Adrenal gland (tissue), 12 donors: ENCODE measurements around the gene L3MBTL2. TPM values are rescaled to one million over a fixed set of nuclear protein-coding genes. Genes with fewer than 3 reads are reported as not detected.

Experiments used
- DNase-seq, 7 donors: peaks; one replicate each; pipeline ENCODE4 v3.0.0-alpha.2; 2019 to 2020
- H3K27ac ChIP-seq, 5 donors: fragments of 200-600 bp; sonication (generic) in 4 of 5; 1 replicate in 3 of 5; 2 replicates in 2 of 5; pipeline versions ENCODE4 v1.5.1 to v1.8.0; 2016 to 2020; ENCODE audit warnings: mild to moderate bottlenecking in 1 of 5
- H3K27me3 ChIP-seq: fragments of 200-600 bp; 2 replicates; pipeline ENCODE4 v1.8.0; 2021
- H3K36me3 ChIP-seq, 2 donors: fragments of 200-600 bp; replicated peaks in 1 of 2; 1 replicate in 1 of 2; 2 replicates in 1 of 2; pipeline versions ENCODE4 v1.5.1 to v1.8.0; 2018 to 2022
- H3K4me1 ChIP-seq, 2 donors: fragments of 200-600 bp; replicated peaks in 1 of 2; 1 replicate in 1 of 2; 2 replicates in 1 of 2; pipeline versions ENCODE4 v1.5.1 to v1.8.0; 2018 to 2021
- H3K4me3 ChIP-seq, 4 donors: fragments of 200-600 bp; sonication (generic) in 3 of 4; one replicate each; pipeline ENCODE4 v1.5.1; 2016 to 2018
- H3K9me3 ChIP-seq, 3 donors: fragments of 200-600 bp; sonication (generic) in 1 of 3; replicated peaks in 1 of 3; 1 replicate in 2 of 3; 2 replicates in 1 of 3; pipeline versions ENCODE4 v1.5.1 to v1.8.0; 2016 to 2021
- CTCF ChIP-seq, 6 experiments: fragments of 450-650 bp in 4 of 6; fragments of 200-600 bp in 2 of 6; sonication (generic) in 1 of 6; IDR thresholded peaks; 1 replicate in 5 of 6; 2 replicates in 1 of 6; pipeline versions ENCODE4 v1.5.1 to v1.8.0; 2016 to 2021; ENCODE audit warnings: antibody characterized with exemption in 6 of 6, mild to moderate bottlenecking in 2 of 6, moderate library complexity in 1 of 6
- POLR2A ChIP-seq, 2 donors: fragments of 450-650 bp; IDR thresholded peaks; one replicate each; pipeline ENCODE4 v1.6.1; 2017; ENCODE audit warnings: antibody characterized with exemption in 2 of 2, mild to moderate bottlenecking in 2 of 2, moderate library complexity in 1 of 2
- WGBS, 4 donors: extraction: QIAGEN DNeasy Blood & Tissue Kit in 2 of 4; methylation state at CpG; one replicate each; pipeline versions ENCODE4 v1.1.5 to v1.1.7; 2013 to 2017; 5-methylcytosine and 5-hydroxymethylcytosine counted together
- intact Hi-C, 2 donors: fragments of 100-400 bp; cut with DNase I; formaldehyde crosslinking; loops; one replicate each; pipeline versions ENCODE4 v1.14.1 to v1.15.0; 2022 to 2023
- polyA plus RNA-seq, 3 donors: library from polyadenylated mRNA; stranded (reverse); fragments of 200-250 nt in 2 of 3; fragments of 350-450 nt in 1 of 3; fragmentation: Illumina TruSeq in 1 of 3; extraction: RNeasy Lipid Tissue Mini Kit (QIAGEN cat#74804) in 1 of 3; gene quantifications; one replicate each; pipeline ENCODE4 v1.2.3, GENCODE V29; 2013 to 2014
- total RNA-seq, 9 donors: library from RNA; depleted of rRNA in 4 of 9; stranded (reverse); fragments of >200 nt in 4 of 9; fragments of 120-200 nt in 1 of 9; fragmentation: NEBNext Ultra II Directional in 1 of 9; extraction: Animal tissue kit (Norgen Biotek cat#: 25700) in 1 of 9; gene quantifications; one replicate each; pipeline versions ENCODE4 v1.1.0 to v1.2.4, GENCODE V29; 2013 to 2023
- donor health status: healthy with polysubstance abuse.
- donor health status: Bipolar disorder and iron deficiency.
- donor health status: DM: yes; HTN: yes; CAD: no.
- donor health status: DM: no; HTN: no; CAD: no.
- donor health status: DM: no; HTN: no; CAD: no.
- donor health status: DM: yes; HTN: yes; CAD: no.

Gene L3MBTL2
- total and polyA plus RNA-seq, 12 donors: 16.1 to 31.9 (median 22.9) TPM

- H3K4me3 ChIP-seq: no peak overlapping the region
- TF ChIP-seq CTCF (IDR thresholded peaks at IDR 0.05) (no peak), POLR2A (IDR thresholded peaks at IDR 0.05) (no peak)
- peak overlapping the region in 2 of 5 donors; percentile 57 to 61 for H3K27ac ChIP-seq
- WGBS, 4 donors: 78 to 90% (median 81%) methylated on average over 11 to 15 of the region's 15 CpGs
- intact Hi-C loops: no loop called here
- peak in 3 of 7 donors; percentile 44 to 64 (median 48) for DNase-seq
- H3K9me3 ChIP-seq: no peaks in the 10 kb centered on the region
- H3K4me1 ChIP-seq: peaks cover 0 to 10% of the 10 kb centered on the region in 2 donors
- H3K27me3 ChIP-seq: no peaks in the 10 kb centered on the region
- peaks cover 0 to 85% of the 10 kb centered on the region in 2 donors for H3K36me3 ChIP-seq
Measured at GRCh38 chr22:41262250-41262765, 57.2 kb downstream of the L3MBTL2 start.

GRCh38 chr22:41263704-41264103, 58.6 kb downstream of the L3MBTL2 start:
- intact Hi-C loops: no loop called here
- Histone ChIP-seq H3K27ac (no peak overlapping the region), H3K4me3 (no peak overlapping the region), H3K9me3 (no peaks in the 10 kb centered on the region), H3K27me3 (no peaks in the 10 kb centered on the region), H3K4me1 (peaks cover 0 to 10% of the 10 kb centered on the region in 2 donors), H3K36me3 (peaks cover 0 to 85% of the 10 kb centered on the region in 2 donors)
- WGBS, 4 donors: 88 to 100% (median 92%) methylated on average over 2 of the region's 2 CpGs; no CpG with 5 or more reads in 1 of the 4 donors
- DNase-seq: no peak
- no peak for TF ChIP-seq POLR2A (IDR thresholded peaks at IDR 0.05)

- H3K4me3 ChIP-seq: no peak overlapping the region
- no peaks in the 10 kb centered on the region for H3K9me3 ChIP-seq
- H3K27ac ChIP-seq: peak overlapping the region in 1 of 5 donors; percentile 21
- peaks cover 0 to 87% of the 10 kb centered on the region in 2 donors for H3K36me3 ChIP-seq
- DNase-seq: peak in 2 of 7 donors; percentile 29 to 68
- WGBS, 4 donors: 85 to 91% (median 87%) methylated on average over 6 to 15 of the region's 15 CpGs; no CpG with 5 or more reads in 1 of the 4 donors
- TF ChIP-seq POLR2A (IDR thresholded peaks at IDR 0.05): no peak
- intact Hi-C loops: no loop called here
- H3K27me3 ChIP-seq: no peaks in the 10 kb centered on the region
- peaks cover 0 to 10% of the 10 kb centered on the region in 2 donors for H3K4me1 ChIP-seq
Measured at GRCh38 chr22:41264408-41264941, 59.4 kb downstream of the L3MBTL2 start.

- H3K27ac ChIP-seq: no peak overlapping the region
- H3K9me3 ChIP-seq: no peaks in the 10 kb centered on the region
- intact Hi-C loops: no loop called here
- peaks cover 0 to 89% of the 10 kb centered on the region in 2 donors for H3K36me3 ChIP-seq
- H3K27me3 ChIP-seq: no peaks in the 10 kb centered on the region
- WGBS, 4 donors: 92 to 98% (median 97%) methylated on average over 15 to 16 of the region's 16 CpGs
- peaks cover 0 to 10% of the 10 kb centered on the region in 2 donors for H3K4me1 ChIP-seq
- TF ChIP-seq POLR2A (IDR thresholded peaks at IDR 0.05) (no peak), CTCF (IDR thresholded peaks at IDR 0.05) (no peak)
- no peak overlapping the region for H3K4me3 ChIP-seq
- no peak for DNase-seq
Measured at GRCh38 chr22:41267958-41268357, 62.8 kb downstream of the L3MBTL2 start.

- H3K36me3 ChIP-seq: peaks cover 0 to 88% of the 10 kb centered on the region in 2 donors
- WGBS, 4 donors: 60 to 73% (median 69%) methylated on average over 6 to 9 of the region's 9 CpGs
- intact Hi-C loops: no loop called here
Measured at GRCh38 chr22:41271787-41272186, 66.7 kb downstream of the L3MBTL2 start.

More at GRCh38 chr22:41271787-41272186, 66.7 kb downstream of the L3MBTL2 start:
- Histone ChIP-seq H3K27ac (peak overlapping the region in 1 of 5 donors; percentile 35), H3K4me3 (no peak overlapping the region), H3K9me3 (no peaks in the 10 kb centered on the region), H3K4me1 (no peaks in the 10 kb centered on the region), H3K27me3 (no peaks in the 10 kb centered on the region)
- peak in 2 of 7 donors; percentile 35 to 37 for DNase-seq
- TF ChIP-seq CTCF (IDR thresholded peaks at IDR 0.05) (peak in 2 of 6 experiments; percentile 12 to 16), POLR2A (IDR thresholded peaks at IDR 0.05) (no peak)
